HepG2 (cell line): ENCODE data around the gene PLXNA4. TPM values are rescaled to one million over a fixed set of nuclear protein-coding genes. Genes with fewer than 3 reads are reported as not detected.

ENCODE experiments used
- ATAC-seq: fragments of 200-7000 bp; cut with Tn5 transposase; 3 replicates; pipeline ENCODE4 v1.9.1; 2020; ENCODE audit warnings: mild to moderate bottlenecking, moderate library complexity
- BruUV-seq: library from RNA; stranded (reverse); fragments of 400-500 nt; replicated peaks from 2 replicates; lab custom pipeline; 2021; lab: Mats Ljungman, UMichigan
- CTCF ChIA-PET: fragments of 300-600 bp; formaldehyde crosslinking; extraction: SDS; loops from one replicate; lab custom pipeline; 2021; ENCODE audit warnings: low total read pairs, inconsistent platforms, low intra/inter-chr PET ratio; lab: Yijun Ruan, JAX
- POLR2A ChIA-PET: fragments of 350-600 bp; sonication (Branson Sonifier 250); formaldehyde crosslinking; loops from one replicate; lab custom pipeline; 2020; ENCODE audit warnings: antibody characterized with exemption, inconsistent platforms; lab: Yijun Ruan, JAX
- DNase-seq: peaks from one replicate; pipeline ENCODE4 v3.0.0-alpha.2; 2015; ENCODE audit warnings: low spot score
- FAIRE-seq: peaks from 3 replicates; lab custom pipeline; 2011; peaks lifted over from hg19 to GRCh38; lab: Jason Lieb, UNC
- H2AFZ ChIP-seq: one replicate; pipeline ENCODE4 v1.6.1; 2011; ENCODE audit warnings: low read length, inconsistent platforms
- H3K27ac ChIP-seq: fragments of 300-600 bp; 3 replicates; pipeline ENCODE4 v1.8.0; 2011; ENCODE audit warnings: mixed run types, mild to moderate bottlenecking, mixed read lengths, low read length, inconsistent platforms; ENCODE audit not compliant: insufficient read depth; ENCODE audit errors: extremely low read length
- H3K27me3 ChIP-seq, 2 experiments: fragments of 200-600 bp in 1 of 2; 2 replicates in 1 of 2; 3 replicates in 1 of 2; pipeline versions ENCODE4 v1.6.0 to v1.8.0; 2011; ENCODE audit warnings: low read length in 2 of 2, mild to moderate bottlenecking in 2 of 2, moderate library complexity in 2 of 2, inconsistent platforms in 1 of 2; ENCODE audit not compliant: insufficient read depth in 2 of 2, control insufficient read depth in 1 of 2
- H3K36me3 ChIP-seq, 2 experiments: fragments of 200-600 bp in 1 of 2; replicated peaks in 1 of 2; 2 replicates in 1 of 2; 3 replicates in 1 of 2; pipeline versions ENCODE4 v1.5.1 to v1.8.0; 2011; ENCODE audit warnings: low read length in 2 of 2, inconsistent platforms in 1 of 2; ENCODE audit not compliant: insufficient read depth in 2 of 2, control insufficient read depth in 1 of 2
- H3K4me1 ChIP-seq: 2 replicates; pipeline ENCODE4 v1.5.1; 2012; ENCODE audit warnings: low read length, inconsistent platforms; ENCODE audit not compliant: insufficient read depth
- H3K4me2 ChIP-seq: 2 replicates; pipeline ENCODE4 v1.6.0; 2011; ENCODE audit warnings: low read depth, low read length, inconsistent platforms
- H3K4me3 ChIP-seq, 3 experiments: fragments of 200-600 bp in 1 of 3; sonication (generic), shearing (Covaris generic) in 1 of 3; replicated peaks in 1 of 3; 2 replicates each; pipeline ENCODE4 v1.5.1; 2011 to 2016; ENCODE audit warnings: low read length in 3 of 3, inconsistent platforms in 2 of 3, low read depth in 2 of 3, mild to moderate bottlenecking in 2 of 3, control low read depth in 1 of 3, mixed read lengths in 1 of 3; ENCODE audit not compliant: insufficient read depth in 1 of 3
- H3K79me2 ChIP-seq: one replicate; pipeline ENCODE4 v1.6.1; 2011; ENCODE audit warnings: low read length, inconsistent platforms; ENCODE audit not compliant: insufficient read depth
- H3K9ac ChIP-seq: 2 replicates; pipeline ENCODE4 v1.6.0; 2011; ENCODE audit warnings: mild to moderate bottlenecking, low read depth, low read length, inconsistent platforms; ENCODE audit not compliant: insufficient read depth
- H3K9me3 ChIP-seq: 2 replicates; pipeline ENCODE4 v1.5.1; 2012; ENCODE audit warnings: mild to moderate bottlenecking, low read length
- H4K20me1 ChIP-seq: 2 replicates; pipeline ENCODE4 v1.6.0; 2011; ENCODE audit warnings: inconsistent platforms, mild to moderate bottlenecking, low read length, moderate library complexity; ENCODE audit not compliant: insufficient read depth
- HNF4A ChIP-seq: sonication (generic); formaldehyde crosslinking; IDR thresholded peaks from 2 replicates; pipeline ENCODE4 v1.4.0; 2020; ENCODE audit warnings: missing genetic modification reagents
- MTERF4 ChIP-seq: sonication (generic); formaldehyde crosslinking; IDR thresholded peaks from 2 replicates; pipeline ENCODE4 v1.8.0; 2023; ENCODE audit warnings: mild to moderate bottlenecking, missing genetic modification reagents
- PAWR ChIP-seq: sonication (generic); formaldehyde crosslinking; IDR thresholded peaks from 2 replicates; pipeline ENCODE4 v1.4.0; 2020; ENCODE audit warnings: missing genetic modification reagents, mild to moderate bottlenecking, borderline replicate concordance
- YY1 ChIP-seq: IDR thresholded peaks from 2 replicates; pipeline ENCODE4 v1.6.1; 2011; ENCODE audit warnings: low read length, low read depth, moderate library complexity, mild to moderate bottlenecking; ENCODE audit not compliant: insufficient read depth, insufficient replicate concordance
- ZBTB34 ChIP-seq: sonication (generic); formaldehyde crosslinking; IDR thresholded peaks from 2 replicates; pipeline ENCODE4 v1.8.0; 2022; ENCODE audit warnings: mild to moderate bottlenecking, missing genetic modification reagents
- ZNF484 ChIP-seq: sonication (generic); formaldehyde crosslinking; IDR thresholded peaks from 2 replicates; pipeline ENCODE4 v1.5.1; 2020; ENCODE audit warnings: mild to moderate bottlenecking, low read depth, missing genetic modification reagents, borderline replicate concordance
- whole genome bisulfite sequencing: methylation state at CpG from one replicate; pipeline ENCODE4 v1.1.6; 2017; ENCODE audit warnings: low lambda C conversion rate; 5-methylcytosine and 5-hydroxymethylcytosine counted together
- in situ Hi-C: cut with HindIII; loops from 2 replicates; pipeline ENCODE4 v1.10.0; 2017; ENCODE audit warnings: low pct_unique_long_range_greater_than_20kb; ENCODE audit not compliant: extremely low pct_ligation_motif_present
- intact Hi-C: fragments of 100-400 bp; cut with micrococcal nuclease; formaldehyde crosslinking; loops from one replicate; pipeline ENCODE4 v1.10.0; 2022; ENCODE audit not compliant: unreplicated experiment
- polyA plus RNA-seq, 8 experiments: library from polyadenylated mRNA; depleted of rRNA in 3 of 8; stranded (reverse) in 7 of 8; unstranded in 1 of 8; fragments of >200 nt; fragmentation: Illumina TruSeq in 4 of 8; extraction: Trizol in 4 of 8; gene quantifications; 2 replicates each; pipeline versions ENCODE4 v1.2.1 to v1.2.3, GENCODE V29; 2011 to 2016; ENCODE audit warnings: low read depth in 4 of 8, missing spikeins in 1 of 8, mixed read lengths in 1 of 8; ENCODE audit not compliant: insufficient read depth in 1 of 8
- total RNA-seq, 5 experiments: library from RNA; depleted of rRNA; stranded (reverse); fragments of >200 nt; fragmentation: Illumina TruSeq; extraction: Trizol; gene quantifications; 2 replicates each; pipeline ENCODE4 v1.2.3, GENCODE V29; 2016; ENCODE audit warnings: low read depth in 1 of 5

Gene PLXNA4
- total and polyA plus RNA-seq, 2 of the 13 experiments (the other 11 are each of a cell fraction or from before 2014, with no cell fraction given): 0.01 to 0.04 TPM

GRCh38 chr7:132618956-132619305 is 42.7 kb upstream of the PLXNA4 start (continued):
- TF ChIP-seq ZNF484 (CRISPR knock-in tag) (no peak), HNF4A (CRISPR knock-in tag) (no peak), ZBTB34 (CRISPR knock-in tag) (no peak)

- H3K4me1 ChIP-seq: no peaks in the 10 kb centered on the region
- H3K27me3 ChIP-seq: peaks cover 2 to 36% of the 10 kb centered on the region in 2 experiments; a peak in 3 of 5 replicates
- no peak overlapping the region for H3K27ac ChIP-seq
- H2AFZ ChIP-seq: no peak overlapping the region
- no peaks in the 10 kb centered on the region for H3K36me3 ChIP-seq
- TF ChIP-seq PAWR (CRISPR knock-in tag) (no peak), MTERF4 (CRISPR knock-in tag) (no peak), YY1 (no peak)
- no peak overlapping the region for H3K4me2 ChIP-seq
- no TSS peak for BruUV-seq
- H3K9ac ChIP-seq: no peak overlapping the region
- no peaks in the 10 kb centered on the region for H4K20me1 ChIP-seq
- no peaks in the 10 kb centered on the region for H3K79me2 ChIP-seq
- no peak for DNase-seq
- ChIA-PET CTCF (no interaction called here), POLR2A (no interaction called here)
- 0% methylated on average over 2 of the region's 2 CpGs for WGBS
- in situ Hi-C loops (no loop called here), intact Hi-C loops (no loop called here)
- H3K4me3 ChIP-seq: no peak overlapping the region
- FAIRE-seq: no peak
- ATAC-seq: no peak
- H3K9me3 ChIP-seq: no peaks in the 10 kb centered on the region
Measured at GRCh38 chr7:132618271-132618955, 42.1 kb upstream of the PLXNA4 start.
